Measurements from ENCODE around the gene DNAL1.

DNA sequence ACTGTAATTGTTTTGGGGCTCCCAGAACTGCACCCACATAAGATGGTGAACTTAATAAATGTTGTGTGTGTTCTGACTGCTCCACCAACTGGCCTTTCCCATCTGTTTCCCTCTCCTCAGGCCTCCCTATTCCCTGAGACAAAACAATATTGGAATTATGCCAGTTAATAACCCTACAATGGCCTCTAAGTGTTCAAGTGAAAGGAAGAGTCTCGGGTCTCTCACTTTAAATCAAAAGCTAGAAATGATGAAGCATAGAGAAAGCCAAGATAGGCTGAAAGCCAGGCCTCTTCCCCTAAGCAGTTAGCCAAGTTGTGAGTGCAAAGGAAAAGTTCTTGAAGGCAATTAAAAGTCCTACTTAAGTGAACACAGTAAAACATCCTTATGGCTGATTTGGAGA lies 19.1 kb upstream of the DNAL1 start:
- TF ChIP-seq CTCF (IDR thresholded peaks at IDR 0.05): no peak
- TF ChIP-seq POLR2A (IDR thresholded peaks at IDR 0.05): no peak
- TF ChIP-seq EP300 (IDR thresholded peaks at IDR 0.05): no peak
